ENCODE results near the gene ATP5PO. TPM values are rescaled to one million over a fixed set of nuclear protein-coding genes. Genes with fewer than 3 reads are reported as not detected.

ATP5PO gene
- total and polyA plus RNA-seq, 2 of the 8 experiments (the other 6 are each of a cell fraction or from before 2014, with no cell fraction given), result 251 to 267 TPM

- no peak overlapping the region for H3K56ac ChIP-seq (replicated peaks; ENCODE audit: insufficient read length, low read depth, low read length)
- CTCF ChIA-PET (ENCODE audit: partially characterized antibody), result no interaction called here
- TF ChIP-seq SRF (IDR thresholded peaks at IDR 0.05; ENCODE audit: low read depth, low read length), result no peak
- no peak for TF ChIP-seq KDM5A (IDR thresholded peaks at IDR 0.05; ENCODE audit: low read length)
- no peak for TF ChIP-seq EP300 (IDR thresholded peaks at IDR 0.05; ENCODE audit: borderline replicate concordance in 1 of 2, low read depth in 2 of 2, low read length in 2 of 2)
- no peak for TF ChIP-seq NRF1 (IDR thresholded peaks at IDR 0.05; ENCODE audit: low read depth, low read length)
- TF ChIP-seq TEAD4 (IDR thresholded peaks at IDR 0.05; ENCODE audit: low read depth, low read length), result no peak
- TF ChIP-seq RNF2 (IDR thresholded peaks at IDR 0.05; ENCODE audit: borderline replicate concordance, low read depth, low read length, missing control alignments, poor library complexity, severe bottlenecking), result no peak
- no peak for TF ChIP-seq CHD2 (IDR thresholded peaks at IDR 0.05; ENCODE audit: low read length)
- TF ChIP-seq MAX (IDR thresholded peaks at IDR 0.05), result no peak
- no peak for TF ChIP-seq E2F6 (IDR thresholded peaks at IDR 0.05)
- TF ChIP-seq TAF1 (IDR thresholded peaks at IDR 0.05; ENCODE audit: low read depth, low read length), result no peak
- TF ChIP-seq POLR2AphosphoS5 (IDR thresholded peaks at IDR 0.05; ENCODE audit: low read depth, low read length), result no peak
- no peak for TF ChIP-seq USF2 (IDR thresholded peaks at IDR 0.05; ENCODE audit: low read length)
Observed at GRCh38 chr21:33874161-33874560, 41.4 kb downstream of the ATP5PO start.

More at GRCh38 chr21:33874161-33874560, 41.4 kb downstream of the ATP5PO start:
- Histone ChIP-seq H2AFZ (ENCODE audit: low read length) (no peak overlapping the region), H3K23ac (ENCODE audit: insufficient read length) (no peak overlapping the region), H3K14ac (ENCODE audit: insufficient read length) (no peak overlapping the region), H3K18ac (ENCODE audit: extremely low read depth, low read length) (no peak overlapping the region), H3K4ac (replicated peaks; ENCODE audit: insufficient read length, low read depth, low read length) (no peak overlapping the region), H4K20me1 (replicated peaks in 1 of 2; ENCODE audit: control insufficient read depth in 1 of 2, insufficient read depth in 2 of 2, low read length in 2 of 2) (no peaks in the 10 kb centered on the region), H2BK12ac (ENCODE audit: low read depth, low read length) (no peak overlapping the region), H2BK15ac (ENCODE audit: low read length) (no peak overlapping the region), H2BK120ac (replicated peaks; ENCODE audit: low read depth, low read length) (no peak overlapping the region), H3K9ac (replicated peaks in 1 of 4; ENCODE audit: extremely low read depth in 1 of 4, low read depth in 3 of 4, low read length in 3 of 4) (no peak overlapping the region), H3K23me2 (ENCODE audit: low read depth, low read length) (no peaks in the 10 kb centered on the region; the same call in 1 of the 2 replicates), H3K79me2 (ENCODE audit: control insufficient read depth in 1 of 2, insufficient read depth in 2 of 2, low read length in 2 of 2) (no peaks in the 10 kb centered on the region), H3K27me3 (replicated peaks in 1 of 4; ENCODE audit: control insufficient read depth in 3 of 4, extremely low read depth in 1 of 4, insufficient read depth in 3 of 4, low read length in 3 of 4) (no peaks in the 10 kb centered on the region), H4K91ac (replicated peaks; ENCODE audit: insufficient read length, low read length) (no peak overlapping the region), H3K4me2 (ENCODE audit: insufficient read depth in 1 of 2, low read depth in 2 of 2, low read length in 2 of 2) (no peak overlapping the region), H3K79me1 (ENCODE audit: low read depth, low read length) (no peaks in the 10 kb centered on the region), H2AK5ac (ENCODE audit: low read depth, low read length) (no peak overlapping the region), H4K8ac (ENCODE audit: extremely low read depth, insufficient read depth, low read length) (no peak overlapping the region), H2BK5ac (ENCODE audit: low read depth, low read length) (no peak overlapping the region), H3K27ac (ENCODE audit: low read depth, low read length) (no peak overlapping the region), H3K4me3 (ENCODE audit: extremely low read depth in 1 of 4, insufficient read depth in 2 of 4, low read depth in 3 of 4, low read length in 4 of 4) (no peak overlapping the region), H2BK20ac (ENCODE audit: low read length) (no peak overlapping the region), H4K5ac (ENCODE audit: insufficient read length, low read depth, low read length) (no peak overlapping the region), H3K4me1 (replicated peaks in 1 of 4; ENCODE audit: control insufficient read depth in 3 of 4, insufficient read depth in 4 of 4, low read length in 3 of 4) (no peaks in the 10 kb centered on the region; a peak in 1 of 7 replicates), H3K9me3 (ENCODE audit: insufficient read depth in 2 of 2, low read depth in 1 of 2, low read length in 1 of 2) (no peaks in the 10 kb centered on the region), H3K36me3 (ENCODE audit: control insufficient read depth in 2 of 4, insufficient read depth in 4 of 4, low read length in 3 of 4) (no peaks in the 10 kb centered on the region)
- no peak for DNase-seq (ENCODE audit: low read depth in 1 of 2, low spot score in 2 of 2)
- POLR2A ChIA-PET (ENCODE audit: partially characterized antibody), result no interaction called here
- no peak for FAIRE-seq
- 92% methylated on average over 7 of the region's 7 CpGs; no CpG with 5 or more reads in 1 of the 2 experiments for WGBS, 2 experiments (ENCODE audit: extremely low coverage in 1 of 2, insufficient coverage in 1 of 2, insufficient read length in 1 of 2, insufficient replicate concordance in 2 of 2, low coverage in 1 of 2, low lambda C conversion rate in 2 of 2, missing lambda C conversion rate in 1 of 2)
